SU-DHL-6 (cell line): ENCODE data around the gene ASIP.

Source experiments
- H2AFZ ChIP-seq: fragments of 200-600 bp; sonication (generic); 2 replicates; pipeline ENCODE4 v1.6.1; 2014; ENCODE audit warnings: low read depth, mild to moderate bottlenecking, moderate library complexity, mixed read lengths, antibody characterized with exemption, low read length; ENCODE audit not compliant: severe bottlenecking
- H3F3A ChIP-seq: fragments of 200-600 bp; shearing (Covaris generic); 2 replicates; pipeline ENCODE4 v1.6.0; 2016; ENCODE audit warnings: antibody characterized with exemption, mild to moderate bottlenecking; ENCODE audit not compliant: insufficient read depth
- H3K27ac ChIP-seq: fragments of 200-600 bp; sonication (generic); 2 replicates; pipeline ENCODE4 v1.5.1; 2016; ENCODE audit warnings: low read depth, mild to moderate bottlenecking, low read length, moderate library complexity, mixed read lengths
- H3K27me3 ChIP-seq: fragments of 200-600 bp; sonication (generic), shearing (Covaris generic); 2 replicates; pipeline ENCODE4 v1.6.0; 2014; ENCODE audit warnings: mild to moderate bottlenecking, low read length
- H3K36me3 ChIP-seq: fragments of 200-600 bp; sonication (generic); 2 replicates; pipeline ENCODE4 v1.6.1; 2014; ENCODE audit warnings: mild to moderate bottlenecking, low read length, mixed read lengths
- H3K4me2 ChIP-seq: fragments of 300-600, 200-600 bp; shearing (Covaris generic), sonication (generic); 2 replicates; pipeline ENCODE4 v1.6.0; 2014; ENCODE audit warnings: low read length, low read depth, mild to moderate bottlenecking; ENCODE audit not compliant: poor library complexity, severe bottlenecking
- H3K4me3 ChIP-seq: fragments of 200-600 bp; sonication (generic); 2 replicates; pipeline ENCODE4 v1.5.1; 2014; ENCODE audit warnings: antibody characterized with exemption, low read length, mild to moderate bottlenecking, mixed read lengths; ENCODE audit not compliant: insufficient read depth, poor library complexity, severe bottlenecking
- H3K79me2 ChIP-seq: fragments of 200-600 bp; sonication (generic); 2 replicates; pipeline ENCODE4 v1.6.1; 2014; ENCODE audit warnings: mild to moderate bottlenecking, low read length, moderate library complexity; ENCODE audit not compliant: insufficient read depth
- H3K9ac ChIP-seq: fragments of 200-600 bp; sonication (generic); 2 replicates; pipeline ENCODE4 v1.7.0; 2014; ENCODE audit warnings: mild to moderate bottlenecking, low read length
- H3K9me2 ChIP-seq: fragments of 200-600 bp; sonication (generic); replicated peaks from 2 replicates; pipeline ENCODE4 v1.6.1; 2014; ENCODE audit warnings: low read length; ENCODE audit not compliant: insufficient read depth
- H3K9me3 ChIP-seq: fragments of 200-600 bp; sonication (generic); 2 replicates; pipeline ENCODE4 v1.6.1; 2014; ENCODE audit warnings: low read length, mixed read lengths; ENCODE audit not compliant: insufficient read depth
- H4K20me1 ChIP-seq: fragments of 200-600 bp; sonication (generic); 2 replicates; pipeline ENCODE4 v1.6.1; 2014; ENCODE audit warnings: low read depth, mild to moderate bottlenecking, antibody characterized with exemption, low read length, moderate library complexity, mixed read lengths
- CTCF ChIP-seq: fragments of 200-600 bp; sonication (generic); IDR thresholded peaks from one replicate; pipeline ENCODE4 v1.5.1; 2017; ENCODE audit warnings: antibody characterized with exemption, mild to moderate bottlenecking, low read length, moderate library complexity; ENCODE audit not compliant: insufficient read depth, poor library complexity, severe bottlenecking
- EZH2phosphoT487 ChIP-seq: fragments of 200-600 bp; sonication (generic), shearing (Covaris generic); conservative IDR thresholded peaks from 2 replicates; pipeline ENCODE4 v1.6.1; 2018; ENCODE audit warnings: mild to moderate bottlenecking, antibody characterized with exemption, low read length, moderate library complexity, mixed read lengths

The ASIP gene

GRCh38 chr20:34246126-34246626 is 5.0 kb downstream of the ASIP start:
- TF ChIP-seq EZH2phosphoT487 (no peak), CTCF (no peak)
- H3K4me3 ChIP-seq: no peak overlapping the region
- H3K27ac ChIP-seq: no peak overlapping the region

GRCh38 chr20:34249291-34249690 is 8.1 kb downstream of the ASIP start:
- no peak overlapping the region for H3K9ac ChIP-seq
- no peak overlapping the region for H3K27ac ChIP-seq
- H3K79me2 ChIP-seq: no peaks in the 10 kb centered on the region
- no peak overlapping the region for H2AFZ ChIP-seq
- no peak overlapping the region for H3K4me2 ChIP-seq
- H3K27me3 ChIP-seq: no peaks in the 10 kb centered on the region
- no peaks in the 10 kb centered on the region for H4K20me1 ChIP-seq
- no peaks in the 10 kb centered on the region for H3K36me3 ChIP-seq
- no peaks in the 10 kb centered on the region for H3K9me2 ChIP-seq
- no peaks in the 10 kb centered on the region for H3K9me3 ChIP-seq
- no peak overlapping the region for H3K4me3 ChIP-seq
- H3F3A ChIP-seq: no peaks in the 10 kb centered on the region
- TF ChIP-seq EZH2phosphoT487 (no peak), CTCF (no peak)

More at GRCh38 chr20:34246126-34246626, 5.0 kb downstream of the ASIP start:
- no peaks in the 10 kb centered on the region for H4K20me1 ChIP-seq
- H3K9me3 ChIP-seq: no peaks in the 10 kb centered on the region
- no peaks in the 10 kb centered on the region for H3K27me3 ChIP-seq
- H3K4me2 ChIP-seq: no peak overlapping the region
- no peaks in the 10 kb centered on the region for H3K9me2 ChIP-seq
- H3F3A ChIP-seq: no peaks in the 10 kb centered on the region
- no peak overlapping the region for H3K9ac ChIP-seq
- no peaks in the 10 kb centered on the region for H3K79me2 ChIP-seq
- no peak overlapping the region for H2AFZ ChIP-seq
- no peaks in the 10 kb centered on the region for H3K36me3 ChIP-seq

GRCh38 chr20:34250005-34250404 is 8.8 kb downstream of the ASIP start:
- H4K20me1 ChIP-seq: no peaks in the 10 kb centered on the region
- H3K27me3 ChIP-seq: no peaks in the 10 kb centered on the region
- H3K4me2 ChIP-seq: no peak overlapping the region
- TF ChIP-seq CTCF (no peak), EZH2phosphoT487 (no peak)
- H3F3A ChIP-seq: no peaks in the 10 kb centered on the region
- H3K4me3 ChIP-seq: no peak overlapping the region
- no peaks in the 10 kb centered on the region for H3K79me2 ChIP-seq
- H3K36me3 ChIP-seq: no peaks in the 10 kb centered on the region
- no peaks in the 10 kb centered on the region for H3K9me2 ChIP-seq
- no peak overlapping the region for H2AFZ ChIP-seq
- H3K27ac ChIP-seq: no peak overlapping the region
- H3K9me3 ChIP-seq: no peaks in the 10 kb centered on the region
- H3K9ac ChIP-seq: no peak overlapping the region
